ENCODE data around the gene RUBCNL.
A peak's percentile ranks its signal among the peaks of the same experiment; 100 is the strongest.

RUBCNL gene

DNA sequence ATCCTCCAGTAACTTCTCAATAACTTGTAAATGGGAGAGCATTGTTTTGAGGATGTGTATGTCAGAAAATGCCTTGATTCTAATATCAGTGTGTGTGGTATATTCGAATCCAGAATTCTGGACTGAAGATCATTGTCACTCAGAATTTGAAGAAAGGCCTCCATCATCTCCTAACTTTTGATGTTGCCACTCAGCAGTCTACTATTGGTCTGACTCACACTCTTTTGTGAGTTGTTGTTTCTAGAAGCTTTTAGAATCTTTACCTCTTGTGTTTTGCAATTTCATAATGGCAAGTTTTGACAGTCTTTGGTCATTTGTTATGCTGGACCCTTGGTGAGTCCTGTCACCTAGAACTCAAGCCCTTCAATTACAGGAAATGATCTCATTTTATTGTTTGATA is 77.0 kb downstream of the RUBCNL start:
- DNase-seq (ENCODE audit: low read depth, low spot score), result no peak

DNA sequence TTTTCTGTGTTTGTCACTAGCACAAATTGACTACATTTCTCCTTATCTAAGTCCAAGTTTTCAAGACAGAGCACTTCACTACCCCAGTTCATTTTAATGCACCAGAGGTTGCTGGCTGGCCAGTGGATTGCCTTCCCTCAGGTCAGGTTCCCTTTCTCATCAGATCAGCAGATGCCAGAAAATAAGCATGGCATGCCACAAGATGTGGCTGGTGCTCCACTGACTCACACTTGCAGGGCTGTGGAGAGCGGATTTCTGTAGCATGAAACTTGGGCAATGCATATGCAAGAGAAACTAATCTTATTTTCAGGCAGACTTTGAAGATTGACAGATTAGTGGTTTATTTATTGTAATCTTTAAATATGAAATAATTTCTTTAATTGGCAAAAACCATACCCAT is 79.5 kb downstream of the RUBCNL start:
- DNase-seq (ENCODE audit: low read depth, low spot score), result no peak

DNA sequence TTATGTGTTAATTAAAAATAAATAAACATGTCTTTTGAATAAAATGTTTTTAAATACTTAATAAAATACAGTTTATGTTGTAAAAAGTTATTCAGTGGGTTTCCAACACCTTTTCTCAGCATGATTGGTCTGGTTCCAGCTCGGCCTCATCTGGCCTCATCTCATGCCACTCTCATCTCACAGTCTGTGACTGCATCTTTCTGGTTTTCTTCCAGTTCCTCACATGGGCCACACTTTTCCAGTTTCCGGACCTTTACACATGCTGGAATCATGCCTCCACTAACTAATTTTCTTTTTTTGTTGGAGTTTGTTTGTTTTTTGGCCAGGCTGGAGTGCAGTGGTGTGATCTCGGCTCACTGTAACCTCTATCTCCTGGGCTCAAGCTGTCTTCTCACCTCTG is 82.5 kb downstream of the RUBCNL start:
- no peak for DNase-seq (ENCODE audit: low read depth, low spot score)

DNA sequence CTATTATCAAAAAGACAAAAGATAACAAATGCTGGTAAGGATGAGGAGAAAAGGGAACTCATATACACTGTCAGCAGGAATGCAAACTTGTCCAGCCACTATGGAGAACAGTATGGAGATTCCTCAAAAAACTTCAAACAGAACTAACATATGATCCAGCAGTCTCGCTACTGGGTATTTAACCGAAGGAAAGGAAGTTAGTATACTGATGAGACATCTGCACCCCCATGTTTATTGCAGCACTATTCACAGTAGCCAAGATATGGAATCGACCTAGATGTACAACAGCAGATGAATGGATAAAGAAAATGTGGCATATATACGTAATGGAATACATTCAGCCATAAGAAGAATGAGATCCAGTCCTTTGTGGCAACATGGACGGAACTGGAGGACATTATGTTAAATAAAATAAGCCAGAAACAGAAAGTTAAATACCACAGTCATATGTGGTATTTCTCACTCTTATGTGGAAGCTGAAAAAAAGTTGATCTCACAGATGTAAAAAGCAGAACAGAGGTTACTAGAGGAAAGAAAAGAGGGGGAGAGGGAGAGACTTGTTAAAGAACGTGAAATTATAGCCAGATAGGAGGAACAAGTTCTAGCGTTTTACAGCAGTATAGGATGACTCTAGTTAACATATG is 83.2 kb downstream of the RUBCNL start:
- DNase-seq (ENCODE audit: low read depth, low spot score), result no peak

DNA sequence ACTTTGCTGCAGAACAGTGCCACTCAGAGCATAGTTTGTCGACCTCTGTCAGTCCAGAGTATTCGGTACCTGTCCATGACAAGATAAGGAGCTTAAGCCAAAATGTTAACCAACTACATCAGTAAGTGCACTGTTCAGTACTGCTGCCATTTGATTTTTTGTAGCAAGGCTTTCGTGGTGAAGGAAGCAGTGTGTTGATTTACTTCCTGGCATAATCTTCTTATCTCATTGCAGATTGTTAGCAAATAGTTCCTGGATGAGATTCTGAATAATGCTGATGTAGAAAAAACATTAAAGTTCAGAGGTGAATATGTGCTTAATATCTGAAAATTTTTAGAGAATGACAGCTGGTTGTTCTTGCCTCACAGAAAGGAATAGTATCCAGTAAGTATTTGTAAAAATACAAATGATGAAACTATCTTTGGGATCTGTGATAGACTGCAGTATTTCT is 89.7 kb downstream of the RUBCNL start:
- no peak for DNase-seq (ENCODE audit: low read depth, low spot score)

DNA sequence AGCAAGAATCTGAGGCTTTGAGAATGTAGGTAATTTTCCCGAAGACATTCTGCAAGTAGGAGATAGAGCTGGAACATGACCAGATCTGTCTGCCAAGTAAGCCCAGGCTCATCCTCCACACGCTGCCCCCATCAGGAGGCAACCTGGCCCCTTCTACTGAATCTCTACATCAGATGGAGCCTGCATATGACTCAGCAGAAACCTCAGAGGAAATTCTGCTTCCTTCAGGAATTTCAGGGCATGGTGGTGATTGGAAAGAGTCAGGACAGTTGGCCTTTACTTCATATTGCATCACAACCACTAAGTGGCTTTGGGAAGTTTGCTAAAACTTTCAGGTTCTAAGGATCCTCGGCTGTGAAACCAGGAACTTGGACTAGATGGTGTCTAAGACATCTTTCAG is 90.1 kb downstream of the RUBCNL start:
- DNase-seq (ENCODE audit: low read depth, low spot score), result peak; percentile 48

DNA sequence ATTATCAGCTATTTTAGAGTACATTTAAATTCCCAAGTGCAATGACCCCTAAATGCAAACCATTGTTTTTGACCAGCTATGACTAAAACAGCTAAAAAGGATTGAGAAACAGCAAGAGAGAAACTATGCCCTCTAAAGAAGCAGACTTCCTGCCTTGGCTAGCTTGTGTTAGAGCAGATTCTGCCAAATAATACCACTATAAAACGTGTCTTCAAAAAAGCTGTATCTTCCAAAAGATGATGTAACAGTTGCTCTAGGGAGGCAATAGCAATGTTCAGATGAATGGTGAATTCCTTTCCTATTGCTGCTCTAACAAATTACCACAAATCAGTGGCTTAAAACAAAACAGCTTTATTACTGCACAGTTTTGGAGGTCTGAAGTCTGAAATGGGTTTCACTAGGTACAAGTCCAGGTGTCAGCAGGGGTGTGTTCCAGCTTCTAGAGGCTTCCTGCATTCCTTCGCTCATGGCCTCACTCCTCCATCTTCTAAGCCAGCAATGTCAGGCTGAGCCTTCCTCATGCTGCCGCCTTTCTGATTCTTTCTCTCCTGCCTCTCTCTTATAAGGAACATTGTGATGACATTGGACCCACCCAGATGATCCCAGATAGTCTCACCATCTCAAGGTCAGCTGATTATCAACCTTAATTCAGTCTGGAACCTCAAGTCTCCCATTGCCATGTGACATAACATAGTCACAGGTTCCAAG is 90.8 kb downstream of the RUBCNL start:
- peak; percentile 63 for DNase-seq (ENCODE audit: low read depth, low spot score)

DNA sequence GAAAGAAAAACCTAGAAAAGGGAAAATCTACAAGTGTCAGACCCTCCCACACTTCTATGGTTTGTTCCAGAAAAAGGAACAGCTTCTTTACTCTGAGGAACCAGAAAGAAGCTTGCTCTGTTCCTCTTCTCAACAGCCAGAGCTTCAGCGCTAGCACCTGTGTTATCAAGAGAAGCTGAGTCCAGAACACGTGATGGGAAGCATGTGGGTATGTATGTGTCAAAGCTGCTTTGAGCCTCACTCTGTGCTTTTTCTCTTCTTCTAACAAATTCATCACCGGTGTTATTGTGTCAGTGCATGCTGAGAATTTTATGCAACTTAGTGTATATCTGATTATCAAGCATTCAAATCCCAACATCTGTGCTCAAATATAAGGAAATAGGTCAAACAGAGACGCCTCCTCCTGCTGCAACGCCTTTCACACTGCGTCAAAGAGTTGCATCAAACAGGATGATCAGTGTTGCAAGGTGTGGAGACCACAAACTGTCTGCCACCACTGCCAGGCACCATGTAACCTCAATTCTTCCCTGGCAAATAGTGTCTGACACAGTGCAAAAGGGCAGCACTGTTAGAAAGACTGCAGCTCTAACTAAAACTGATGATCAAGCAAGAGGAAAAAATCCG is 91.4 kb downstream of the RUBCNL start:
- DNase-seq (ENCODE audit: low read depth, low spot score), result peak; percentile 1

DNA sequence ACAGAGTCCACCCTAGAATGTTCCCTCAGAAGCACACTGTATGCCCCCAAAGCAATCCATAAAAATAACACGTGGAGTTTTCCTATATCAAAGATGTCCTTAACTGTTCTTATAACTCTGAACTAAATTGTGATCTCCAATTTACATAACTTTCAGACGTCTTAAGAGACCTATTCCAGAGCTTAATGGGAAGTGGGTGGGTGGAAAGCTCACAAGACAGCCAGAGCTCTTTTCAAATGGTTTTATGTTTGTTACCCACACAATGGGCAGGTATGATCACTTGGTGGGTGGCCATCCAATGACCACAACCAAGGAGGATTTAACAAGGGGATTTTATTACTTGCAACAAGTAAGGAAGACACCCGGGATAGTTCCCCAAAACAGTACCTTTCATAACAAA is 93.6 kb downstream of the RUBCNL start:
- no peak for DNase-seq (ENCODE audit: low read depth, low spot score)

Measured in astrocyte of the hippocampus (primary cell).